DMS53 treated with DMSO at 0.1 percent for 48 hours (cell line): Measurements from ENCODE around the gene ANXA1.

Experiments
- DNase-seq: peaks from one replicate; lab custom pipeline; 2025; ENCODE audit not compliant: unreplicated experiment; lab: John Stamatoyannopoulos, UW

The ANXA1 gene

GRCh38 chr9:73206851-73207250, 55.2 kb downstream of the ANXA1 start:
- DNase-seq, result no peak

GRCh38 chr9:73210886-73211666, 59.4 kb downstream of the ANXA1 start:
- no peak for DNase-seq

- DNase-seq, result no peak
These were observed 61.6 kb downstream of the ANXA1 start for GRCh38 chr9:73213300-73213699.

- no peak for DNase-seq
These were observed 63.6 kb downstream of the ANXA1 start for GRCh38 chr9:73215249-73215648.

- no peak for DNase-seq
These were observed 64.4 kb downstream of the ANXA1 start for GRCh38 chr9:73216100-73216499.
